AG04450 (cell line): Measurements from ENCODE around the gene SPA17. TPM values are rescaled to one million over a fixed set of nuclear protein-coding genes. Genes with fewer than 3 reads are reported as not detected.
A peak's percentile ranks its signal among the peaks of the same experiment; 100 is the strongest.

Experiments
- CTCF ChIA-PET: fragments of 300-600, 350-600 bp; formaldehyde crosslinking; extraction: SDS; loops from one replicate; lab custom pipeline; 2022; ENCODE audit warnings: antibody characterized with exemption, inconsistent platforms; lab: Charles Lee
- POLR2A ChIA-PET: fragments of 350-600 bp; formaldehyde crosslinking; extraction: SDS; loops from one replicate; lab custom pipeline; 2021; ENCODE audit warnings: antibody characterized with exemption, inconsistent platforms; lab: Yijun Ruan, JAX
- DNase-seq: peaks from one replicate; pipeline ENCODE4 v3.0.0-alpha.2; 2011; ENCODE audit warnings: low read depth, low spot score
- H3K27ac ChIP-seq: one replicate; pipeline ENCODE4 v1.5.1; 2012; ENCODE audit warnings: low read depth, low read length, control low read depth
- H3K27me3 ChIP-seq: one replicate; pipeline ENCODE4 v1.6.0; 2012; ENCODE audit warnings: low read length; ENCODE audit not compliant: control insufficient read depth, insufficient read depth
- H3K4me3 ChIP-seq: 2 replicates; pipeline ENCODE4 v1.5.1; 2011; ENCODE audit warnings: mild to moderate bottlenecking, low read depth, low read length, control low read depth
- H3K9me3 ChIP-seq: 2 replicates; pipeline ENCODE4 v1.5.1; 2012; ENCODE audit warnings: low read length; ENCODE audit not compliant: control insufficient read depth, insufficient read depth
- CTCF ChIP-seq: IDR thresholded peaks from 2 replicates; pipeline ENCODE4 v1.5.1; 2011; ENCODE audit warnings: low read depth, low read length, control low read depth, inconsistent platforms
- polyA minus RNA-seq: library from RNA; depleted of rRNA, polyadenylated mRNA; stranded (reverse); fragments of >200 nt; gene quantifications from 2 replicates; pipeline ENCODE4 v1.2.3, GENCODE V29; 2011; rRNA and poly(A)+ RNA removed
- polyA plus RNA-seq: library from polyadenylated mRNA; depleted of rRNA; stranded (reverse); fragments of >200 nt; gene quantifications from 2 replicates; pipeline ENCODE4 v1.2.3, GENCODE V29; 2011; rRNA removed

The SPA17 gene
- polyA plus RNA-seq (6.5 and 8.4 TPM in 2 replicates), polyA minus RNA-seq (3.8 and 4.7 TPM in 2 replicates)

GRCh38 chr11:124673333-124674167 lies at the start of gene SPA17, which contains the start of gene SIAE:
SPA17 (plus strand) TSS chr11:124673904; CDS start chr11:124675265, 1,361 bp downstream.
SIAE (minus strand) TSS chr11:124673739; CDS start chr11:124673708, 31 bp downstream.
- H3K9me3 ChIP-seq: no peaks in the 10 kb centered on the region
- POLR2A ChIA-PET: interaction anchor here (0.6 to 1.4 kb wide), 7 partner anchors 66 to 210 kb away, joined by 3 to 5 read pairs (median 3); partner anchors contain the start of gene NRGN
- DNase-seq: peak; percentile 92
- peak within 1 kb of the TSS; percentile 74 for H3K4me3 ChIP-seq
- no peaks in the 10 kb centered on the region for H3K27me3 ChIP-seq
- CTCF ChIA-PET: interaction anchor here (0.6 to 8.7 kb wide), 8 partner anchors 29 to 403 kb away, joined by 3 to 164 read pairs (median 4); partner anchors contain the start of gene ROBO3
- peak within 1 kb of the TSS; percentile 69 for H3K27ac ChIP-seq
- TF ChIP-seq CTCF: no peak

- H3K9me3 ChIP-seq: no peaks in the 10 kb centered on the region
- CTCF ChIA-PET: interaction anchor here (0.6 to 5.2 kb wide), 6 partner anchors 8 to 554 kb away, joined by 3 to 49 read pairs (median 4); no protein-coding TSS in a partner anchor
- no peak overlapping the region for H3K4me3 ChIP-seq
- no peak for TF ChIP-seq CTCF
- H3K27ac ChIP-seq: no peak overlapping the region
- POLR2A ChIA-PET: no interaction called here
- peaks cover 2% of the 10 kb centered on the region for H3K27me3 ChIP-seq
- DNase-seq: no peak
Measured at GRCh38 chr11:124625504-124626168, 48.1 kb upstream of the SPA17 start.

- ChIA-PET POLR2A (no interaction called here), CTCF (interaction anchor here (0.5 to 1.6 kb wide), 6 partner anchors 16 to 556 kb away, joined by 3 to 5 read pairs (median 3); no protein-coding TSS in a partner anchor)
- Histone ChIP-seq H3K27me3 (no peaks in the 10 kb centered on the region), H3K9me3 (no peaks in the 10 kb centered on the region), H3K4me3 (no peak overlapping the region), H3K27ac (no peak overlapping the region)
- TF ChIP-seq CTCF: no peak
- DNase-seq: no peak
Measured at GRCh38 chr11:124627546-124627945, 46.2 kb upstream of the SPA17 start.

- Histone ChIP-seq H3K27ac (no peak overlapping the region), H3K9me3 (no peaks in the 10 kb centered on the region), H3K27me3 (no peaks in the 10 kb centered on the region), H3K4me3 (no peak overlapping the region)
- no peak for TF ChIP-seq CTCF
- DNase-seq: no peak
- ChIA-PET CTCF (interaction anchor here (1.0 to 7.5 kb wide), 6 partner anchors 10 to 247 kb away, joined by 3 to 62 read pairs (median 4); no protein-coding TSS in a partner anchor), POLR2A (no interaction called here)
Measured at GRCh38 chr11:124629961-124630360, 43.7 kb upstream of the SPA17 start.
